Measurements from ENCODE around the gene GSE1. TPM values are rescaled to one million over a fixed set of nuclear protein-coding genes. Genes with fewer than 3 reads are reported as not detected.

Gene GSE1
- total RNA-seq, 1 experiment from 2014 or later, result 97.5 TPM

GRCh38 chr16:85594978-85595661 lies 18.0 kb upstream of the GSE1 start:
- Histone ChIP-seq H3K27me3 (ENCODE audit: control insufficient read depth, insufficient read depth, low read length) (no peaks in the 10 kb centered on the region), H3K9me3 (ENCODE audit: control insufficient read depth, insufficient read depth, low read depth, low read length) (no peaks in the 10 kb centered on the region), H3K4me1 (ENCODE audit: control insufficient read depth, insufficient read depth, low read length) (peaks cover 23% of the 10 kb centered on the region), H3K36me3 (ENCODE audit: control insufficient read depth, insufficient read depth, low read length) (no peaks in the 10 kb centered on the region), H3K4me3 (ENCODE audit: low read depth in 2 of 2, low read length in 2 of 2) (no peak overlapping the region), H3K27ac (ENCODE audit: low read length) (no peak overlapping the region)
- BruUV-seq (replicated peaks), result no TSS peak
- ChIA-PET POLR2A (no interaction called here), CTCF (no interaction called here)
- intact Hi-C loops (cut with micrococcal nuclease; ENCODE audit: unreplicated experiment), result no loop called here
- in situ Hi-C loops (cut with HindIII; ENCODE audit: low pct_unique_long_range_greater_than_20kb, low sequenced_read_pairs), result no loop called here
- ATAC-seq (no peak), DNase-seq (ENCODE audit: low read depth, low spot score) (no peak)
- no peak for TF ChIP-seq POLR2AphosphoS5 (IDR thresholded peaks at IDR 0.05; ENCODE audit: low read depth, low read length)
- TF ChIP-seq SIN3A (IDR thresholded peaks at IDR 0.05; ENCODE audit: borderline replicate concordance, insufficient read depth, low read depth, low read length), result no peak
- TF ChIP-seq CTCF (IDR thresholded peaks at IDR 0.05), result no peak
- no peak for TF ChIP-seq REST (IDR thresholded peaks at IDR 0.05; ENCODE audit: insufficient read depth in 1 of 2, low read depth in 2 of 2, low read length in 1 of 2)
- no peak for TF ChIP-seq TCF7L2 (IDR thresholded peaks at IDR 0.05; ENCODE audit: low read depth, low read length)

GRCh38 chr16:85595812-85596502 lies 17.2 kb upstream of the GSE1 start:
- ChIA-PET CTCF (no interaction called here), POLR2A (interaction anchor here (0.9 kb wide), 1 partner anchor 56 kb away, joined by 4 read pairs; no protein-coding TSS in a partner anchor)
- BruUV-seq (replicated peaks), result no TSS peak
- intact Hi-C loops (cut with micrococcal nuclease; ENCODE audit: unreplicated experiment) (no loop called here), in situ Hi-C loops (cut with HindIII; ENCODE audit: low pct_unique_long_range_greater_than_20kb, low sequenced_read_pairs) (no loop called here)
- DNase-seq (ENCODE audit: low read depth, low spot score), result no peak
- H3K4me1 ChIP-seq (ENCODE audit: control insufficient read depth, insufficient read depth, low read length), result peaks cover 31% of the 10 kb centered on the region
- no peak for TF ChIP-seq SIN3A (IDR thresholded peaks at IDR 0.05; ENCODE audit: borderline replicate concordance, insufficient read depth, low read depth, low read length)
- TF ChIP-seq CTCF (IDR thresholded peaks at IDR 0.05), result no peak
- TF ChIP-seq REST (IDR thresholded peaks at IDR 0.05; ENCODE audit: insufficient read depth in 1 of 2, low read depth in 2 of 2, low read length in 1 of 2), result no peak
- TF ChIP-seq POLR2AphosphoS5 (IDR thresholded peaks at IDR 0.05; ENCODE audit: low read depth, low read length), result no peak
- no peak for TF ChIP-seq TCF7L2 (IDR thresholded peaks at IDR 0.05; ENCODE audit: low read depth, low read length)
- no peak overlapping the region for H3K4me3 ChIP-seq (ENCODE audit: low read depth in 2 of 2, low read length in 2 of 2)
- H3K9me3 ChIP-seq (ENCODE audit: control insufficient read depth, insufficient read depth, low read depth, low read length), result no peaks in the 10 kb centered on the region
- no peak for ATAC-seq
- H3K36me3 ChIP-seq (ENCODE audit: control insufficient read depth, insufficient read depth, low read length), result no peaks in the 10 kb centered on the region
- no peaks in the 10 kb centered on the region for H3K27me3 ChIP-seq (ENCODE audit: control insufficient read depth, insufficient read depth, low read length)
- no peak overlapping the region for H3K27ac ChIP-seq (ENCODE audit: low read length)
